T-cell (primary cell): ENCODE measurements around the gene CNTNAP2. TPM values are rescaled to one million over a fixed set of nuclear protein-coding genes. Genes with fewer than 3 reads are reported as not detected.
"Not testable (repeated sequence)": the region's sequence is repeated elsewhere in the genome, so short reads cannot be mapped to it uniquely, and the experiment has no call there.

Source experiments
- ATAC-seq, 4 experiments: fragments of 200-7000 bp in 3 of 4; fragments of 150-1000 bp in 1 of 4; cut with Tn5 transposase; replicated peaks in 1 of 4; 1 replicate in 3 of 4; 2 replicates in 1 of 4; pipeline ENCODE4 v1.10.0; 2021; ENCODE audit warnings: moderate library complexity in 3 of 4, mild to moderate bottlenecking in 2 of 4, moderate number of reproducible peaks in 1 of 4
- CTCF ChIA-PET, 2 donors: fragments of 300-600 bp; sonication (Branson Sonifier 250); formaldehyde crosslinking; loops; one replicate each; lab custom pipeline; 2022; ENCODE audit warnings: antibody characterized with exemption in 2 of 2; lab: Charles Lee
- POLR2A ChIA-PET, 2 donors: fragments of 300-600 bp; sonication (Branson Sonifier 250); formaldehyde crosslinking; loops; one replicate each; lab custom pipeline; 2022; ENCODE audit warnings: antibody characterized with exemption in 2 of 2; lab: Charles Lee
- DNase-seq, 35 experiments: peaks; one replicate each; pipeline versions ENCODE4 v3.0.0 to v3.0.0-alpha.2; 2013 to 2023
- H3K27ac ChIP-seq: one replicate; pipeline ENCODE4 v1.5.1; 2013; ENCODE audit warnings: low read length
- H3K27me3 ChIP-seq, 2 experiments: replicated peaks in 1 of 2; 1 replicate in 1 of 2; 2 replicates in 1 of 2; pipeline versions ENCODE4 v1.6.1 to v1.7.0; 2013; ENCODE audit warnings: low read length in 1 of 2, mixed read lengths in 1 of 2; ENCODE audit not compliant: control insufficient read depth in 2 of 2, insufficient read depth in 2 of 2; ENCODE audit errors: extremely low read depth in 1 of 2
- H3K36me3 ChIP-seq, 2 donors: 1 replicate in 1 of 2; 2 replicates in 1 of 2; pipeline versions ENCODE4 v1.6.1 to v1.7.0; 2013; ENCODE audit warnings: low read length in 1 of 2; ENCODE audit not compliant: control insufficient read depth in 2 of 2, insufficient read depth in 1 of 2; ENCODE audit errors: extremely low read depth in 1 of 2
- H3K4me1 ChIP-seq, 2 experiments: 1 replicate in 1 of 2; 2 replicates in 1 of 2; pipeline versions ENCODE4 v1.6.1 to v1.7.0; 2013; ENCODE audit warnings: low read length in 2 of 2, mixed read lengths in 1 of 2; ENCODE audit not compliant: insufficient read depth in 2 of 2, control insufficient read depth in 1 of 2; ENCODE audit errors: extremely low read depth in 1 of 2
- H3K4me3 ChIP-seq, 2 donors: 1 replicate in 1 of 2; 2 replicates in 1 of 2; pipeline versions ENCODE4 v1.5.1 to v1.7.0; 2013; ENCODE audit warnings: mild to moderate bottlenecking in 2 of 2, low read length in 1 of 2, moderate library complexity in 1 of 2; ENCODE audit not compliant: control insufficient read depth in 1 of 2; ENCODE audit errors: extremely low read depth in 1 of 2
- H3K9me3 ChIP-seq: 2 replicates; pipeline ENCODE4 v1.7.0; 2013
- H3K27ac Mint-ChIP-seq, 2 donors: one replicate each; pipeline ENCODE4 v1.8.0; 2020 to 2021; ENCODE audit warnings: mild to moderate bottlenecking in 2 of 2, mixed read lengths in 2 of 2
- H3K27me3 Mint-ChIP-seq, 2 donors: one replicate each; pipeline ENCODE4 v1.8.0; 2021 to 2022; ENCODE audit warnings: mixed read lengths in 2 of 2
- H3K36me3 Mint-ChIP-seq: one replicate; pipeline ENCODE4 v1.8.0; 2021; ENCODE audit warnings: mixed read lengths
- H3K4me1 Mint-ChIP-seq, 3 donors: one replicate each; pipeline ENCODE4 v1.8.0; 2020 to 2022; ENCODE audit warnings: mixed read lengths in 3 of 3, mild to moderate bottlenecking in 1 of 3
- H3K4me3 Mint-ChIP-seq, 3 donors: one replicate each; pipeline ENCODE4 v1.8.0; 2020 to 2022; ENCODE audit warnings: mild to moderate bottlenecking in 3 of 3, mixed read lengths in 3 of 3, moderate library complexity in 3 of 3
- H3K9me3 Mint-ChIP-seq, 3 donors: one replicate each; pipeline ENCODE4 v1.8.0; 2020 to 2022; ENCODE audit warnings: mixed read lengths in 3 of 3
- WGBS: methylation state at CpG from one replicate; pipeline ENCODE4 v1.1.5; 2013; ENCODE audit warnings: missing lambda C conversion rate; ENCODE audit not compliant: insufficient coverage; 5-methylcytosine and 5-hydroxymethylcytosine counted together
- total RNA-seq, 35 experiments: library from RNA in 6 of 35; stranded (reverse) in 6 of 35; fragments of 120-200 nt in 1 of 35; gene quantifications; one replicate each; pipeline versions ENCODE4 v1.2.1 to v1.2.4 and lab custom pipeline; 2013 to 2026

The CNTNAP2 gene
- total RNA-seq, 5 donors from 2014 or later (not counting 1 experiment from before 2014, with no cell fraction given) = 0.15 to 0.72 (median 0.21) TPM

DNA sequence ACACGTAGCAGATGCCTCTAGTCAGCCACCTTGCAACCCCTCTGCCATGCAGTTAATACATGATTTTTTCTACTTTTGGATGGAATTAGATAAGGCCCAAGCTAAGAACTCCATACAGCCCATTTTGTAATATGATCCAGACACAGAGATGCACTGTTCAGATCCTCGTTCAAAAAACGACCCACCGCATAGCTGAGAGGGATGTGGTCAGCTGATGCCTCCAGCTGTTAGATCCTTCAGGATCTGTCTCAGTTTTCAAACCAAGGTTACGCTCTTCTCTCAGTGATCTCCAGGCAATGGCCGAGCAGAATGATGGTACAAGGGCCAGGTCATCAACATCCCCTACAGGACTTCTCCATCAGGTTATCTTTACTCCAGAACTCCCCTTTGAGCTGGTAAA is 1592.3 kb downstream of the CNTNAP2 start:
- no peak overlapping the region for H3K27ac ChIP-seq
- no peaks in the 10 kb centered on the region for H3K27me3 ChIP-seq
- POLR2A ChIA-PET = no interaction called here
- Mint-ChIP-seq H3K27ac (no peak overlapping the region), H3K36me3 (no peaks in the 10 kb centered on the region), H3K27me3 (no peaks in the 10 kb centered on the region), H3K4me3 (no peak overlapping the region), H3K9me3 (peaks cover 18 to 42% (median 20%) of the 10 kb centered on the region in 3 donors), H3K4me1 (no peaks in the 10 kb centered on the region)
- DNase-seq = no peak
- CTCF ChIA-PET = no interaction called here
- H3K9me3 ChIP-seq = no peaks in the 10 kb centered on the region
- WGBS = 100% methylated on average over 3 of the region's 6 CpGs
- no peak overlapping the region for H3K4me3 ChIP-seq
- no peak for ATAC-seq
- no peaks in the 10 kb centered on the region for H3K4me1 ChIP-seq
- H3K36me3 ChIP-seq = no peaks in the 10 kb centered on the region

DNA sequence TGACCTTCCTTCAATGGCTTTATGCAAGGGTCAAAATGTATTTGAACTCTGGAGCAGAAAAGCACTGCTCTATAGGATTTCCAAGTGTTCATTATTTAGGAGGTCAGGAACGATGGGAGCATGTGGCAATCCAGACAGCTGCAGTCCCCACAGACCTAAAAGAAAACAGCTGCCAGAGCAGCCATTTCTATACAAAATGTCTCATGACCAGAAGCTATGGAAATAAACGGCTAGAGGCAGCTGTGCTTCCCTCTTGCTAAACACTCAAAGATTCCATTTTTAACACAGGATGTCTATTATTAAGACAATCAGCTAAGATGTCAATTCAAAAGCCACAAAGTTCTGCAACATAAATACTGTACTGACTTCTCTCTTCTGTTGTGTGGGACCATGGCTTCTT is 1594.8 kb downstream of the CNTNAP2 start:
- Mint-ChIP-seq H3K4me1 (no peaks in the 10 kb centered on the region), H3K4me3 (no peak overlapping the region), H3K36me3 (no peaks in the 10 kb centered on the region), H3K9me3 (peaks cover 11 to 31% (median 19%) of the 10 kb centered on the region in 3 donors), H3K27me3 (no peaks in the 10 kb centered on the region), H3K27ac (no peak overlapping the region)
- DNase-seq (no peak), ATAC-seq (no peak)
- Histone ChIP-seq H3K9me3 (no peaks in the 10 kb centered on the region), H3K4me1 (no peaks in the 10 kb centered on the region), H3K27me3 (no peaks in the 10 kb centered on the region), H3K36me3 (no peaks in the 10 kb centered on the region), H3K27ac (no peak overlapping the region), H3K4me3 (no peak overlapping the region)
- 7% methylated on average over 2 of the region's 2 CpGs for WGBS
- ChIA-PET CTCF (no interaction called here), POLR2A (no interaction called here)

- CTCF ChIA-PET = no interaction called here
- DNase-seq = no peak
These were observed 1605.6 kb downstream of the CNTNAP2 start for GRCh38 chr7:147721962-147722830.

DNA sequence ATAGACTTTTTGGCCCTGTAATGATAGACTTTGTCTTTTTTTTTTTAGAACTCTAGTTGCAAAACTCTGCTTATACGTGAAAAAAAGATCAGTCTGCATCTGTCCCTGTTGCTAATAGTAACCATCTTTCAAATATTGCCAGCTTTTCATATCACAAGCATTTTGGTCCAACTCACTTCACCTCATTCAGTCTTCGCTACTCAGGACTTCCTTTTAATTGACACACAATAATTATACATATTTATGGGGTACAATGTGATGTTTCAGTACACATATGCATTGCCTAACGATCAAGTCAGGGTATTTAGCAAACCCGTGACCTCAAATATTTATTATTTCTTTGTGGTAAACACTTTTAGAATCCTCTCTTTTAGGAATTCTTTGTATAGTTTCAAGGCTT is 1606.9 kb downstream of the CNTNAP2 start:
- no peaks in the 10 kb centered on the region for H3K4me1 Mint-ChIP-seq
- POLR2A ChIA-PET = no interaction called here

More at GRCh38 chr7:147721962-147722830, 1605.6 kb downstream of the CNTNAP2 start:
- POLR2A ChIA-PET = no interaction called here
- H3K4me3 ChIP-seq = no peak overlapping the region
- H3K4me1 ChIP-seq = no peaks in the 10 kb centered on the region
- H3K4me1 Mint-ChIP-seq = no peaks in the 10 kb centered on the region
- no peaks in the 10 kb centered on the region for H3K9me3 ChIP-seq
- H3K36me3 Mint-ChIP-seq = no peaks in the 10 kb centered on the region
- no peaks in the 10 kb centered on the region for H3K27me3 Mint-ChIP-seq
- peaks cover 0 to 14% (median 0%) of the 10 kb centered on the region in 3 donors for H3K9me3 Mint-ChIP-seq
- no peak overlapping the region for H3K27ac Mint-ChIP-seq
- WGBS = 50% methylated on average over 1 of the region's 6 CpGs
- no peak overlapping the region for H3K27ac ChIP-seq
- ATAC-seq = no peak
- no peak overlapping the region for H3K4me3 Mint-ChIP-seq
- no peaks in the 10 kb centered on the region for H3K27me3 ChIP-seq
- H3K36me3 ChIP-seq = no peaks in the 10 kb centered on the region

GRCh38 chr7:147731311-147731710 is 1614.7 kb downstream of the CNTNAP2 start:
- no CpG with 5 or more reads among the region's 2 CpGs for WGBS
- ChIA-PET POLR2A (no interaction called here), CTCF (no interaction called here)
- Mint-ChIP-seq H3K27me3 (no peaks in the 10 kb centered on the region), H3K9me3 (peaks cover 9 to 17% (median 9%) of the 10 kb centered on the region in 3 donors), H3K36me3 (no peaks in the 10 kb centered on the region), H3K27ac (no peak overlapping the region), H3K4me3 (no peak overlapping the region), H3K4me1 (no peaks in the 10 kb centered on the region)
- Histone ChIP-seq H3K36me3 (no peaks in the 10 kb centered on the region), H3K27ac (no peak overlapping the region), H3K27me3 (no peaks in the 10 kb centered on the region), H3K4me1 (no peaks in the 10 kb centered on the region), H3K9me3 (no peaks in the 10 kb centered on the region), H3K4me3 (no peak overlapping the region)
- ATAC-seq (no peak), DNase-seq (no peak)

More for the DNA sequence above, 1606.9 kb downstream of the CNTNAP2 start:
- H3K27me3 ChIP-seq = no peaks in the 10 kb centered on the region
- WGBS = no CpG with 5 or more reads among the region's 4 CpGs
- ATAC-seq = no peak
- no peaks in the 10 kb centered on the region for H3K4me1 ChIP-seq
- no peaks in the 10 kb centered on the region for H3K36me3 ChIP-seq
- Mint-ChIP-seq H3K36me3 (no peaks in the 10 kb centered on the region), H3K27me3 (no peaks in the 10 kb centered on the region), H3K27ac (no peak overlapping the region), H3K9me3 (peaks cover 0 to 18% (median 4%) of the 10 kb centered on the region in 3 donors), H3K4me3 (no peak overlapping the region)
- no peaks in the 10 kb centered on the region for H3K9me3 ChIP-seq
- DNase-seq = no peak
- H3K27ac ChIP-seq = no peak overlapping the region
- CTCF ChIA-PET = no interaction called here
- H3K4me3 ChIP-seq = no peak overlapping the region

- WGBS = 94% methylated on average over 9 of the region's 18 CpGs
- H3K9me3 Mint-ChIP-seq = peaks cover 3 to 13% (median 12%) of the 10 kb centered on the region in 3 donors
These were observed 1621.1 kb downstream of the CNTNAP2 start for GRCh38 chr7:147737559-147738214.

More at GRCh38 chr7:147737559-147738214, 1621.1 kb downstream of the CNTNAP2 start:
- H3K4me1 Mint-ChIP-seq, H3K27me3 Mint-ChIP-seq, H3K27ac ChIP-seq, H3K4me1 ChIP-seq, POLR2A ChIA-PET, CTCF ChIA-PET, H3K36me3 ChIP-seq, H3K27ac Mint-ChIP-seq, H3K4me3 ChIP-seq, H3K36me3 Mint-ChIP-seq, H3K9me3 ChIP-seq, ATAC-seq, H3K4me3 Mint-ChIP-seq, DNase-seq, H3K27me3 ChIP-seq: not testable (repeated sequence)
